Activated CD8-positive, alpha-beta memory T cell treated with anti-CD3 and anti-CD28 coated beads, Interleukin-2, amount 50 U/mL, for 48 hours (primary cell): Measurements from ENCODE around the gene ROPN1.

ENCODE experiments used
- DNase-seq: peaks from one replicate; pipeline ENCODE4 v3.0.0-alpha.2; 2020

ROPN1 gene

GRCh38 chr3:123947482-123947881 lies 44.4 kb downstream of the ROPN1 start:
- no peak for DNase-seq

GRCh38 chr3:123941542-123941941 lies 50.4 kb downstream of the ROPN1 start:
- no peak for DNase-seq

- no peak for DNase-seq
Observed at GRCh38 chr3:123941121-123941520, 50.8 kb downstream of the ROPN1 start.

- no peak for DNase-seq
Observed at GRCh38 chr3:123939706-123940105, 52.2 kb downstream of the ROPN1 start.

- no peak for DNase-seq
Observed at GRCh38 chr3:123936400-123936799, 55.5 kb downstream of the ROPN1 start.

- DNase-seq: no peak
Observed at GRCh38 chr3:123935830-123936229, 56.1 kb downstream of the ROPN1 start.

GRCh38 chr3:123934250-123934649 lies 57.7 kb downstream of the ROPN1 start:
- DNase-seq: no peak

GRCh38 chr3:123930445-123930844 lies 61.5 kb downstream of the ROPN1 start:
- no peak for DNase-seq

- DNase-seq: no peak
Observed at GRCh38 chr3:123929325-123929724, 62.6 kb downstream of the ROPN1 start.

GRCh38 chr3:123926396-123926795 lies 65.5 kb downstream of the ROPN1 start:
- DNase-seq: no peak

- no peak for DNase-seq
Observed at GRCh38 chr3:123920868-123921267, 71.1 kb downstream of the ROPN1 start.

GRCh38 chr3:123920383-123920782 lies 71.5 kb downstream of the ROPN1 start:
- DNase-seq: no peak

GRCh38 chr3:123919353-123919752 lies 72.6 kb downstream of the ROPN1 start:
- no peak for DNase-seq
